ENCODE results near the gene PARVB.

The PARVB gene

DNA sequence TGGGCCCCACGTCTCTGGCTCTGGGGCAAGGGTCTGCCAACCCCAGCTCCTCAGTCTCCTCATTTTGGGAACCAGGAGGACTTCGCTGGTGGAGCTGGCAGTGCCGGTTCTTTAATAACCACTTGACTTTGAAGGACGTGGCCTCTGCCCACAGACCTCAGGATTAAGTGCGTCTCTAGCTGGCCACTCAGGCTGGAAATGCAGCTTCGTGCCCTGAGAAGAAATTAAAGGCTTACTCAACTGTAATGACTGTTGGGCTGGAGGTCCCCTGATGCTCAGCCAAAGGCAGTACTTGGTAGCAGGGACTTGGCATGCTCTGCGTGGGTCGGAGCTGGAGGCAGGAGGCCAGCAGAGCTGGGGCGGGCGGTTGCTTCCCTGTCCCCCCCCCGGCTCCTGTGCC, 139.9 kb downstream of the PARVB start:
- DNase-seq: no peak

- no peak for DNase-seq
These were observed 141.3 kb downstream of the PARVB start for GRCh38 chr22:44165286-44165874.

- no peak for DNase-seq
These were observed 142.6 kb downstream of the PARVB start for GRCh38 chr22:44166498-44167276.

DNA sequence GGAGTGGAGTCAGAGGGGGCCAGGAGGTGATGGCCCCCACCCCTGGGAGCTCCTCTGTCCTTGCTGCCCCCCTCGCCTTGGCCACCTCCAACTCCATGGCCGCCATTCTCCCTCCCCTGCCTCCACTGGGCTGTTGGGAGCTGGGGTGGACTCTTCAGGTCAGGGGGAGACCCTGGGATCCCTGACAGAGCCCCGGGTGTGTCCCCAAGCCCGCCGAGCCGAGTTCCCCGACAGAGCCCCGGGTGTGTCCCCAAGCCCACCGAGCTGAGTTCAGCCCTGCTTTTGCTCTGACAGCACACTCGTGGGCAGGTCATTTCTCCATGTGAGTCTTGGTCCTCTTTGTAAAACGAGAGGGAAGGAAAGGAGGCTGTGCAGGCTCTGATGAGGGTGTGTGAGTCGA, 143.4 kb downstream of the PARVB start:
- DNase-seq: no peak

DNA sequence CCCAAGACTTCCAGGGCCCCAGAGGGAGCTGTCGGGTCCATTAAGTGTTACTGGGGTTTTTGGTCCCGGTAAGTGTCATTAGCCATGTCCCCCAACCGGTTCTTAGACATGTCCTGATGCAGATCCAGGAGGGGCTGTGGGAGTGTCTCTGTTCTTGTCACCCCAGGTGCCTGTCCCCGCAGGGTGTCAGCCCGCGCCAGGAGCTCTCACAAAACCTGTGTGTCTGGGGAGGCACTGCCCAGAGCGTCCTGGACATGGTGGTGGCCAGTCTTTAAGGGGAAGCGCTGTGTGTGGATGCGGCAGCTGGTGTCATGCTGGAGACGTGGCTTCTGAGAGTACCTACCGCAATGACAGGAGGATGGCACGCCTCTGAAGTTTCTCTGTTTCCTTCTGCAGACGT, 144.1 kb downstream of the PARVB start:
- no peak for DNase-seq

DNA sequence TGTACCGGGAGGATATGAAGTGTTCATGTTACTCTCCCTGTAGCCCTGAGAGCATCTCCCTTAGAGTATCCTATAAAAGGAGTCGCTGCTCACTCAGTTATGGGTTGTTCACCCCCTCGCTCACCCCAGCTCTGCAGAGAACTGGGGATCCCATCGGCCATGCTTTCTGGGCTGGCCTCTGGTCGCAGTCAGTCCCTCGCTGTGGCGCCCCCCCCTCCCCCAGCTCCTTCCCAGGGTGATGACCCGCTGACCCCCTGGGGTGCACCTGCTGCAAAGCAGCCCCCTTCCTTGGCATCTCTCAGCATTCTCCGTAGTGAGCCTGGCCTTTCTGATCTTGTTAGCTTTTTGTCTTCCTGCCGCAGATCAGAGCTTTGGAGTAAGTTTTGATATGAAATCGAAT, 146.4 kb downstream of the PARVB start:
- DNase-seq: no peak

DNA sequence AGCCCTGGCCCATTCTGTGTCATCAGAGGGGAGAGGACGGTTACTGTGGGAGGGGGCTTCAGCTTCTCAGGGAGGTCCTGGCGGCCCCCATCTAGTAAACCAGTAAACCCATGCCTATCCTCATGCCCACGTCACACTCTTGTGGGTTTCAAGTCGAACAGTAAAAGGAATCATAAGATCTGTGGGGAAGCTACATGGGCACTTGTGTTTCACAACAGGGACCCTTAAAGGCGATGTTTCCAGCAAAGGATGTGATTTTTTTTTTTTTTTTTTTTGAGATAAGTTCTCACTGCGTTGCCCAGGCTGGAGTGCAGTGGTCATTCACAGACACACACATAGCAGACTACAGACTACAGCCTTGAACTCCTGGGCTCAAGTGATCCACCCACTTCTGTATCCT, 147.5 kb downstream of the PARVB start:
- no peak for DNase-seq

DNA sequence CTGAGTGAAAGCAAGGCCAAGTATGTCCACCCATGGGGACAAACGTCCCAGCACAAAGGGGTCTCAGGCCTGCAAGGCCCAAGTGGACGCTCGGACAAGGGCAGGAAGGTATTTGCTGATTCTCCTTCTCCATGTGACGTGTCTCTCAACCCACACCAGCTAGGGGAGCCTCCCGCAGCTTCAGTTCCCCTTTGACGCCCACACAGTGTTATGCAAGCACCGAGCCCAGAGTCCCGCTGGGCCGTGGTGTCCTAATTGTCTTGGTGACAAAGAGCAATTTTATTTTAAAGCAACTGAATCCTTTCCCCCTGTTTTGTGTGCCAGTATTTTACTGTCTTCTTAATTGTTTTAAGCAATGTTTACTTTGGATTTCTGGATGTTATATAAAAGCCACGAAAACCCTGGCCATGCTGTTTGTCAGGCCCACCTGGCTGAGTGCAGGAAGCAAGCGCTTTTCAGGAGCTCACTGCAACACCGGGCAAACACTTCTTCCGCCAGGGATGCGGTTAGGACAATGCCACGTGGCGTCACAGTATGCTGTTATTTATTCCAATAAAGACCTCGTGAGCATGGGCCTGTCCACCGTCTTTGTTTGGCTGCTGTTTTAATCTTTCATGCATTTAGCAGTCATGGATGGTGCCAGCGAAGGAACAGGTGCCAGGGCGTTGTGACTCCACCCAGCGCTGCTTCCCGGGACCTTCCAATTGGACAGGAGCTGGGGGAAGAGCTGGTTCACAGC, 148.4 kb downstream of the PARVB start:
- no peak for DNase-seq

DNA sequence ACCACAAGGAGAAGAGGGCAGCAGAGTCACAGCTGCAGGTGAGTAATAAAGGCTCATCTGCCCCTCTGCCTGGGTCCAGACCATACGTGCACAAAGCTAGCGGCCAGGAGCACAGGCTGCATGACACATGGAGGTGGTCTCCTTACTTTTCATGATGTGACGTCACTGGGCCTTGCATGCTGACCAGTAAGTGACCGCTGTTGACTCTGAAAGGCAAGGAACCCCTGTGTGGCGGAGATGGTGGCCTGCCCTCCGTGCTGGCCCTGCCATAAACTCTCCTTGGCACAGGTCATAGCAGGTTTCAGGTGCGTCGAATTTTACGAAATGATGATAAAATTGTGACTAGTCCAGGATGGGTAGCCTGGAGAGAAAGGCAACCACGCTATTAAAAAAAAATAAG, 149.1 kb downstream of the PARVB start:
- DNase-seq: no peak

DNA sequence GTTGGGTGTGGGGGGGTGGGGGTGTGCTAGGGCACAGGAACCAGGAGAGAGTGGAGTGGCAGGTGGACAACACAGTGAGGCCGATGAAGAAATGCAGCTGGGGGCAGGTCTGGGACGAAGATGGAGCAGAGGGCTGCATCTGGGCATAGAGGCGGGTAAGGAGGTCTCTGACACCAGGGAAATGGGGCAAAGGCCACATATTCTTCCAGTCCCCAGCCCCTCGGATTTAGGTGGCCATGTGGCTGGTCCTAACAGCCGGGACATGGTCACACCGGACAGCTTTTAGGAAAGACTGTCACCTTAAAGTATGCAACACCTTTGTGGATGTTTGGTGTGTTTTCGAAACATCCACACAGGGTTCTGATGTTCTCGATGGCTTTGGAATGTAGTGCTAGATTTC, 151.6 kb downstream of the PARVB start:
- DNase-seq: no peak

GRCh38 chr22:44179196-44179988, 155.3 kb downstream of the PARVB start:
- no peak for DNase-seq

DNA sequence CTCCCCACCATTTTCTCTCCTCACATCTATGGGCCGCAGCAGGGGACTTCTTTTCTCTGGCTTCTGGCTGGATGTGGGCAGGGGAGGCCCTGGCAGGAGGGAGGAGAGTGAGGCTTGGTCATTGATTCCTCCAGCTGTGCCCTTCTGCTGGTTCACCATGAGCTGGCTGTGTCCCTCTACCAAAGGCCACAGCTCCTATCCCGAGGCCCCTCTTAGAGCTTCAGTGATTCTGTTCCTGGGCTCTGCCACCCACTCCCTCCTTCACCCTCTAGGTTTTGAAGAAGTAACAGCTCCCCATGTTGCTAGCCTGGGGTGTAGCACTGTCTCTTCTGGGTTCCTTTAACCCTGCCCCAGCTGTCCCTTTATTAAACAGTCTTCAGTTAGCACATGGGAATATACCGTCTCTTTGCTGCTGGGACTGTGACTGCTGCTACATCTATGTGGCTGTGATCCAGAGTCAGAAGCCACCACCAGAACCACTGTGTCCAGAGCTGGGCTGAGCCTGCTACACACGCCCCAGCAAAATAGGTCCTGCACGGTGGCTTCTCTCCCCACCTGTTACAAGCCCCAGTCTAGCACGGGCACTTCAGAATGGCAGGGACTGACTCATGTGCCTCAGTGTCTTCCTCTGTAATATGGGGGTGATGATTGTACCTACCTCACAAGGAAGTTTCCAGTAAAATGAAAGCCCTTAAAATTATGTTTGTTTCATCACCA, 156.0 kb downstream of the PARVB start:
- DNase-seq: no peak

DNA sequence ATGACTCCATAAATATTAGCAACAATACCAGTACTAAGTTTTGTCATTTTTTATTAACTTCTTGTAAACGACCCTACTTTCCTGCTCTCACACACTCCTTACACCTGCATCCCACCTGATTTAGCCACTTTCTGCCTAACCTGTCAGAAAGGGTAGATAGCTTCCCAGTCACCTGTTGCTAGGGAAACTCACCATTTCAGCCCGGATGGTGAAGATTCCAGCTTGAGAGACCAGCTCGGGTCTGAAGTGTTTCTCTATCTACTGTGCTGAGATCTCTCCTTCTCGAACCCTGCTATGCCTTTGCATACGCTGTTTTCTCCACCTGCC, 156.6 kb downstream of the PARVB start, which contains the start of gene PARVG:
Gene PARVG (plus strand): TSS at position 220 of the 327 bp plus-strand sequence. CDS start 2,405 bp downstream, outside the sequence.
- DNase-seq: no peak

- DNase-seq: no peak
These were observed 157.2 kb downstream of the PARVB start for GRCh38 chr22:44181033-44181911.

DNA sequence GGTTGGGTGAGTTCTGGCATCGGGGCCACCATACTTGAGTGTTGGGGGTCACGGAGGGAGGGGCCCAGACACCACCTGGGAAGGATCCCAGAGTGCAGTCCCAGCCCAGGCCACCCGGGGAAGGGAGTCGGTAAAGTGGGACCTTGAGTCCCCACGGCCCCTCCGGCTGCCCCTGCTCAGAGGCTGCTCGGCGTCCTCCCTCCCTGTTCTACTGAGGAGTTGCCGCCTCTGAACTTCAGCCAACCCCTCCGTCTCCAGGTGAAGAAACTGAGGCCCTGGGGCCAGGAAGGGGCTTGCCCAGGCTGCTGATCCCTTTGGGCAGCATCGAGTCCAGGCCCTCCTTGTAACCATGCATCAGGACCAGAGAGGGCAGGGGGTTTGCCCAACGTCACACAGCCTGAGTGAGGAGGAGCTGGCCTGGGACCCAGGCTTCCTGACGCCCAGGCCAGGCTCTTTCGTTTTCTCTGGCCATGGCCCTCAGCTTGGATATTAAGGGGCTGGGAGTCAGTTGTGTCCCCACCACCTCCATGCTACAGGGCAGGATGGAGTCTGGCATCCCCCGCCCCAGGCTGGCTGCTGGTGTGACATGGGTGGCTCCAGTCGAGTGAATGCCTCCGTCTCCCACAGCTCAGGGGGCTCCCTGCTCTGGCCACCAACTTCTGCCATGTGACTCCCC, 157.9 kb downstream of the PARVB start:
- no peak for DNase-seq

GRCh38 chr22:44182588-44183286, 158.6 kb downstream of the PARVB start:
- DNase-seq: no peak

GRCh38 chr22:44183287-44183588, 159.1 kb downstream of the PARVB start:
- no peak for DNase-seq

GRCh38 chr22:44184006-44184405, 159.9 kb downstream of the PARVB start:
- no peak for DNase-seq

GRCh38 chr22:44185237-44186120, 161.4 kb downstream of the PARVB start:
- DNase-seq: no peak
